OCI-LY7 (cell line): ENCODE measurements around the gene LAMA3. TPM values are rescaled to one million over a fixed set of nuclear protein-coding genes. Genes with fewer than 3 reads are reported as not detected.

Source experiments
- BruUV-seq: library from RNA; stranded (reverse); fragments of 400-500 nt; replicated peaks from 2 replicates; lab custom pipeline; 2021; lab: Mats Ljungman, UMichigan
- CTCF ChIA-PET: fragments of 300-600 bp; sonication (Branson Sonifier 250); formaldehyde crosslinking; loops from one replicate; lab custom pipeline; 2022; ENCODE audit warnings: antibody characterized with exemption; ENCODE audit not compliant: unreplicated experiment; lab: Charles Lee
- POLR2A ChIA-PET: fragments of 300-600 bp; sonication (Branson Sonifier 250); formaldehyde crosslinking; loops from one replicate; lab custom pipeline; 2022; ENCODE audit warnings: antibody characterized with exemption; lab: Charles Lee
- DNase-seq: peaks from one replicate; pipeline ENCODE4 v3.0.0-alpha.2; 2015; ENCODE audit warnings: low spot score
- H2AFZ ChIP-seq: fragments of 200-600 bp; sonication (generic), shearing (Covaris generic); 2 replicates; pipeline ENCODE4 v1.6.1; 2014; ENCODE audit warnings: mild to moderate bottlenecking, antibody characterized with exemption, low read length, moderate library complexity
- H3K27ac ChIP-seq: fragments of 200-600 bp; sonication (generic); 2 replicates; pipeline ENCODE4 v1.5.1; 2014; ENCODE audit warnings: mixed run types, low read depth, mild to moderate bottlenecking, moderate library complexity, low read length, inconsistent platforms; ENCODE audit not compliant: poor library complexity, severe bottlenecking
- H3K36me3 ChIP-seq: fragments of 200-600 bp; sonication (generic); 2 replicates; pipeline ENCODE4 v1.6.1; 2014; ENCODE audit warnings: mild to moderate bottlenecking, antibody characterized with exemption, low read length, moderate library complexity, mixed read lengths; ENCODE audit not compliant: insufficient read depth
- H3K4me1 ChIP-seq: fragments of 200-600 bp; sonication (generic); 2 replicates; pipeline ENCODE4 v1.5.1; 2014; ENCODE audit warnings: mild to moderate bottlenecking, low read length; ENCODE audit not compliant: insufficient read depth, poor library complexity, severe bottlenecking
- H3K4me2 ChIP-seq: fragments of 200-600 bp; sonication (generic); 2 replicates; pipeline ENCODE4 v1.6.1; 2014; ENCODE audit warnings: mild to moderate bottlenecking, low read length
- H3K4me3 ChIP-seq: fragments of 200-600 bp; sonication (generic); 2 replicates; pipeline ENCODE4 v1.5.1; 2014; ENCODE audit warnings: mild to moderate bottlenecking, low read depth, low read length; ENCODE audit not compliant: poor library complexity, severe bottlenecking
- H3K79me2 ChIP-seq: fragments of 200-600 bp; sonication (generic); 2 replicates; pipeline ENCODE4 v1.6.1; 2016; ENCODE audit warnings: low read depth, mild to moderate bottlenecking, low read length, moderate library complexity, mixed read lengths; ENCODE audit not compliant: insufficient read depth
- H3K9me2 ChIP-seq: fragments of 200-600 bp; sonication (generic); 2 replicates; pipeline ENCODE4 v1.6.1; 2016; ENCODE audit warnings: mild to moderate bottlenecking, low read length, mixed read lengths; ENCODE audit not compliant: insufficient read depth
- H3K9me3 ChIP-seq: fragments of 200-600 bp; sonication (generic); 2 replicates; pipeline ENCODE4 v1.6.1; 2014; ENCODE audit warnings: mild to moderate bottlenecking, mixed run types, low read length, mixed read lengths
- H4K20me1 ChIP-seq: fragments of 200-600 bp; sonication (generic); 2 replicates; pipeline ENCODE4 v1.6.1; 2014; ENCODE audit warnings: mild to moderate bottlenecking, antibody characterized with exemption, low read length, moderate library complexity, mixed read lengths; ENCODE audit not compliant: insufficient read depth
- EZH2phosphoT487 ChIP-seq: fragments of 200-600 bp; sonication (generic); IDR thresholded peaks from 2 replicates; pipeline ENCODE4 v1.6.1; 2018; ENCODE audit warnings: low read depth, borderline replicate concordance, mild to moderate bottlenecking, mixed run types, antibody characterized with exemption, low read length, moderate library complexity, mixed read lengths
- intact Hi-C: fragments of 100-400 bp; cut with micrococcal nuclease; formaldehyde crosslinking; loops from one replicate; pipeline ENCODE4 v1.10.0; 2022; ENCODE audit not compliant: unreplicated experiment
- total RNA-seq, 2 experiments: library from RNA; depleted of rRNA in 1 of 2; stranded (reverse); fragments of >200 nt in 1 of 2; shearing (Covaris generic) in 1 of 2; gene quantifications; 2 replicates each; pipeline ENCODE4 v1.2.3, GENCODE V29; 2014 to 2022
- TF ChIP-seq, protein P1 (sequence below): fragments of 200-600 bp; sonication (generic); conservative IDR thresholded peaks from 2 replicates; pipeline ENCODE4 v1.5.1; 2014; ENCODE audit warnings: mild to moderate bottlenecking, antibody characterized with exemption, low read length, moderate library complexity, mixed read lengths

The LAMA3 gene
- total RNA-seq, 2 experiments from 2014 or later, result 0.16 to 1.6 TPM

DNA sequence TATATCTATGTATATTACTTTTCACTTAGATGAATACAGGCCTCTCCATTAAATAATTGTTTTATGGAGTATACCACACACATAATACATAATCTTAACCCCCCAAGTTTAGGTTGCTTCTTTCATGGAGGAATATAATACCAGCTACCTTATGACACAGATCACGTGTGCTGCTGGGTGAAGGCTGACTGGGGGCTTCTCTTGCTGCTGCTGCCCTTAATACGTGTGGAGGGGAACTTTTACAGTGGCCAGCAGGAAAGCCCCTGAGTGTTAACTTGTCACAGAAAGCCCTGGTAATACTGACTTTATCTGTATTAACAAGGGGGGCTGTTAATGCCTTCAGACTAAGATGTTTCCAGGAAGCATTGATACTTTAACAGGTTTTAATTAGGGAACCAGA, 63.1 kb downstream of the LAMA3 start:
- Histone ChIP-seq H3K9me2 (no peaks in the 10 kb centered on the region), H4K20me1 (no peaks in the 10 kb centered on the region), H3K4me2 (no peak overlapping the region), H2AFZ (no peak overlapping the region), H3K4me1 (no peaks in the 10 kb centered on the region), H3K9me3 (no peaks in the 10 kb centered on the region), H3K79me2 (no peaks in the 10 kb centered on the region), H3K36me3 (no peaks in the 10 kb centered on the region), H3K4me3 (no peak overlapping the region), H3K27ac (no peak overlapping the region)
- intact Hi-C loops, result no loop called here
- TF ChIP-seq EZH2phosphoT487, result no peak
- TF ChIP-seq, protein P1, sequence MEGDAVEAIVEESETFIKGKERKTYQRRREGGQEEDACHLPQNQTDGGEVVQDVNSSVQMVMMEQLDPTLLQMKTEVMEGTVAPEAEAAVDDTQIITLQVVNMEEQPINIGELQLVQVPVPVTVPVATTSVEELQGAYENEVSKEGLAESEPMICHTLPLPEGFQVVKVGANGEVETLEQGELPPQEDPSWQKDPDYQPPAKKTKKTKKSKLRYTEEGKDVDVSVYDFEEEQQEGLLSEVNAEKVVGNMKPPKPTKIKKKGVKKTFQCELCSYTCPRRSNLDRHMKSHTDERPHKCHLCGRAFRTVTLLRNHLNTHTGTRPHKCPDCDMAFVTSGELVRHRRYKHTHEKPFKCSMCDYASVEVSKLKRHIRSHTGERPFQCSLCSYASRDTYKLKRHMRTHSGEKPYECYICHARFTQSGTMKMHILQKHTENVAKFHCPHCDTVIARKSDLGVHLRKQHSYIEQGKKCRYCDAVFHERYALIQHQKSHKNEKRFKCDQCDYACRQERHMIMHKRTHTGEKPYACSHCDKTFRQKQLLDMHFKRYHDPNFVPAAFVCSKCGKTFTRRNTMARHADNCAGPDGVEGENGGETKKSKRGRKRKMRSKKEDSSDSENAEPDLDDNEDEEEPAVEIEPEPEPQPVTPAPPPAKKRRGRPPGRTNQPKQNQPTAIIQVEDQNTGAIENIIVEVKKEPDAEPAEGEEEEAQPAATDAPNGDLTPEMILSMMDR, result no peak
- BruUV-seq, result no TSS peak
- POLR2A ChIA-PET, result interaction anchor here (0.6 kb wide), 1 partner anchor 408 kb away, joined by 3 read pairs; no protein-coding TSS in a partner anchor
- no peak for DNase-seq
- CTCF ChIA-PET, result no interaction called here

DNA sequence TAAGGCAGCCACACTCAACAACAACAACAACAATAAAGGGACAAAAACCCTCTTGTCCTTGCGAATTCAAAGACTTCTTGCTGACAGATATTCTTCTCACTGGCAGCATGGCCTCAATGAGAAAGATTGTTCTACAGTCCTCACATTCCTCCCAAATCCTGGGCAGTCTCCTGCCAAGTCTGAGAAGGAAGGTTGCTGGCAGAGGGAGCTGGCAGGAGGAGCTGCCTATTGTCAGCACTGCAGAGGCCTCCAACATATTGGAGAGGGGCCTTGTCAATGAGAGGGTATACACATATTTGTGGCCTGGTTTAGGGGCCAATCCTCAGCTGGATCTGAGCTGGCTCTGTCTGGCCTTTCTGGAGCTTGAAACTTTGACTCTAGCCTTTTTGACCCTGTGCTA, 63.5 kb downstream of the LAMA3 start:
- no peak overlapping the region for H3K27ac ChIP-seq
- no peak overlapping the region for H2AFZ ChIP-seq
- POLR2A ChIA-PET, result interaction anchor here (0.6 kb wide), 1 partner anchor 409 kb away, joined by 3 read pairs; no protein-coding TSS in a partner anchor
- no peaks in the 10 kb centered on the region for H3K36me3 ChIP-seq
- DNase-seq, result no peak
- no peaks in the 10 kb centered on the region for H3K9me2 ChIP-seq
- no peaks in the 10 kb centered on the region for H3K9me3 ChIP-seq
- no TSS peak for BruUV-seq
- no peaks in the 10 kb centered on the region for H3K79me2 ChIP-seq
- intact Hi-C loops, result no loop called here
- H3K4me3 ChIP-seq, result no peak overlapping the region
- H3K4me1 ChIP-seq, result no peaks in the 10 kb centered on the region
- no peaks in the 10 kb centered on the region for H4K20me1 ChIP-seq
- CTCF ChIA-PET, result no interaction called here
- H3K4me2 ChIP-seq, result no peak overlapping the region
- TF ChIP-seq, protein P1, result no peak
- no peak for TF ChIP-seq EZH2phosphoT487

- ChIA-PET CTCF (no interaction called here), POLR2A (interaction anchor here (0.6 to 1.3 kb wide), 2 partner anchors 9 to 1228 kb away, joined by 3 read pairs; no protein-coding TSS in a partner anchor)
Measured at GRCh38 chr18:23756590-23757436, 67.6 kb downstream of the LAMA3 start.

More at GRCh38 chr18:23756590-23757436, 67.6 kb downstream of the LAMA3 start:
- intact Hi-C loops, result no loop called here
- H3K4me2 ChIP-seq, result no peak overlapping the region
- TF ChIP-seq, protein P1, result no peak
- TF ChIP-seq EZH2phosphoT487, result no peak
- H3K4me1 ChIP-seq, result no peaks in the 10 kb centered on the region
- no peak overlapping the region for H3K27ac ChIP-seq
- DNase-seq, result no peak
- H3K36me3 ChIP-seq, result no peaks in the 10 kb centered on the region
- no peaks in the 10 kb centered on the region for H3K9me3 ChIP-seq
- H4K20me1 ChIP-seq, result no peaks in the 10 kb centered on the region
- H3K79me2 ChIP-seq, result no peaks in the 10 kb centered on the region
- no TSS peak for BruUV-seq
- no peaks in the 10 kb centered on the region for H3K9me2 ChIP-seq
- H2AFZ ChIP-seq, result no peak overlapping the region
- H3K4me3 ChIP-seq, result no peak overlapping the region
